GM03348 (cell line): ENCODE measurements around the gene ELOVL6.
"Not testable (repeated sequence)": the region's sequence is repeated elsewhere in the genome, so short reads cannot be mapped to it uniquely, and the experiment has no call there.

Experiments used
- DNase-seq: peaks from one replicate; pipeline ENCODE4 v3.0.0; 2012; ENCODE audit warnings: low spot score

Gene ELOVL6

DNA sequence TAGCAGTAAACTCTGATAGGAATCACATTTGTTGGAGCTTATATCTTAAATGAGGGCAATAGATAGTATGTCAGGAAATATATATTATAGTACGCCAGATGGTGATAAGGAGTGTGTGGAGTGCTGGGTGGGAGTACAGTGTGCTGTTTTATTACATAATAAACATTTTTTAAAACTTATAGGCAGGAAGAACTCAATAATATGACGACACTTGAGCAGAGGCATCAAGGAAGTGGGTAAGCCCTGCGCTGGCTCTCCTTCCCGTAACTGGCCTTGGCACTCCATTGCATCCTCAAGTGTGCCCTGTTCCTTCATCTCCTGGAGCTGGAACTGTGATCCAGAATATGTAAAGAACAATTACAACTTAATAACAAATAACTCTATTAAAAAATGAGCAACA, 123.8 kb downstream of the ELOVL6 start:
- DNase-seq, result no peak

GRCh38 chr4:110073053-110073845, 125.2 kb downstream of the ELOVL6 start:
- DNase-seq, result no peak

- no peak for DNase-seq
These were observed 126.9 kb downstream of the ELOVL6 start for GRCh38 chr4:110071466-110071865.

GRCh38 chr4:110068248-110068647, 130.2 kb downstream of the ELOVL6 start:
- no peak for DNase-seq

- no peak for DNase-seq
These were observed 133.5 kb downstream of the ELOVL6 start for GRCh38 chr4:110064934-110065333.

DNA sequence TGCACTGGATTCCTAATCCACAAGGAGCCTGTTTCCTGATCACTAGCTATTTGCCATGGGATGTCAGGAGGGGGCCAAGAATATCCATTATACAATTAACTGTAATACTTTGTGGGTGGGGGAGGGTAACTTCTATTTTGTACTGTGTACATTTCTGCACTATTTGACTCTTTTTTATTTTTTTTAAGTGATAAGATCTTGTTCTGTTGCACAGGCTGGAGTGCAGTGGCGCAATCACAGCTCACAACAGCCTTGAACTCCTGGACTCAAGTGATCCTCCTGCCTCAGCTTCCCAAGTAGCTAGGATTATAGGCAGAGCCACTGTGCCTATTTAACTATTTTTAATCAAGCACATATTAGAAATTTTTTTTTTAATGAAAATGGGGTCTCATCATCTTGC, 134.1 kb downstream of the ELOVL6 start:
- no peak for DNase-seq

DNA sequence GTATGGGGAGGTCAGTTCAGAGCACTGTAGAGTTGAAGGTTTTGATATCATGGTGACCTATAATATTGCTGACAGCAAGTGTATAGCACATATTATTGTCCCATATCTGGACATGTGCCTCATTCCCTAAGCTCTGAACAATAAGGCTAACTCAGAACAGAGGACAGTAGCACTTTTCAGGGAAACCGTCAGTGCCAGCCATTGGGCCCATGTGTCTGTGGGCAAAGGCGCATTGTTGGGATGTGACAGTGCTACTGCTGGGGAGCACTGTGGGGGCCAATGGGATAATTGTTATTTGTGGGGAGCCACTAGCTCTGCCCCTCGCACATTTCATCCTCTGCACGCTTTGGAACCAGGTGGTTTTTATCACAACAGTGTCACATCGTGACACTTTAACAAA, 136.2 kb downstream of the ELOVL6 start:
- DNase-seq, result no peak

GRCh38 chr4:110061076-110061475, 137.3 kb downstream of the ELOVL6 start:
- DNase-seq, result no peak

DNA sequence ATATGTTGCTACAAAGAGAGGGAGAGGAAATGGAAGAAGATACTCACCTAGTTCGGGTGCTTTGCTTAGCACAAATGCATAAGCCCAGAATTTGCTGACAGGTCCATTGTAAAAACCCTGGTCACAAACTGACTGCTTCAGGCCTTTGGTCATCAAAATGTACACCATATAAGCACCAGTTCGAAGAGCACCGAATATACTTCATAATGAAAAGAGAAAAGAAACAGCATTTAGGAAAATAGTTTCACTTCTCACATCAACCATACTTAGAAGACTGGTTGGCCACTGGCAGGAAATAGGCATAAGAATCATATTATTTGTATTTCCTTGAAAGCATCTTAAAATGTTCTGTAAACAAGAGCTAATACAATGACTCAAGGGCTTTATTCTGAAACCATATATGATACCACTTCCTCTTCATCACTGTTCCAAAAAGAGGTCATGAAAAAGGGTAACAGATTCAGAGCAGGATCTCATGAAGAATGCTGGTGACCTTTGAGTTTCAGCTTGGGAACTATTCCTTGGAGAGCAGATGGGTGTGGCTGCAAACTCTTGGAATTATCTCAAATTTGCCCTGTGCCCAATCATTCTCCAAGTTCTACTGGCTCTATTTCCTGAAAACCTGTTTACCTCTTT, 138.7 kb downstream of the ELOVL6 start:
- DNase-seq, result no peak

DNA sequence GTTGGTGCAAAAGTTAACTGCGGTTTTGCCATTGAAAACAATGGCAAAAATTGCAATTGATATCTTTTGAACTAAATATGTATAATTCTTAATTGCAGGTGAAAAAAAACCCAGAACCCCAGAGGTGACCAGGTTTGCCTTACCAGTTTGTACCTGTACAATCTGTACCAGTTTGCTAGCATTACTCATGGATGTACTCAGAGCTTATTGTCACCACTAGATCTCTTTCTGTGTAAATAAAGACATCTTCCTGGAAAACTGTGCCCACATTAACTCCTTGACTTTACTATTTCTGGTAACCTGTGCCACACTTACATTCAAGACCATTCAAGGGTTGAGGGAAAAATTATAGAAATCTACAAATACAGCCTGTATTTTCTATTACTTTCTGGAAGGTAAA, 139.7 kb downstream of the ELOVL6 start:
- DNase-seq, result no peak

DNA sequence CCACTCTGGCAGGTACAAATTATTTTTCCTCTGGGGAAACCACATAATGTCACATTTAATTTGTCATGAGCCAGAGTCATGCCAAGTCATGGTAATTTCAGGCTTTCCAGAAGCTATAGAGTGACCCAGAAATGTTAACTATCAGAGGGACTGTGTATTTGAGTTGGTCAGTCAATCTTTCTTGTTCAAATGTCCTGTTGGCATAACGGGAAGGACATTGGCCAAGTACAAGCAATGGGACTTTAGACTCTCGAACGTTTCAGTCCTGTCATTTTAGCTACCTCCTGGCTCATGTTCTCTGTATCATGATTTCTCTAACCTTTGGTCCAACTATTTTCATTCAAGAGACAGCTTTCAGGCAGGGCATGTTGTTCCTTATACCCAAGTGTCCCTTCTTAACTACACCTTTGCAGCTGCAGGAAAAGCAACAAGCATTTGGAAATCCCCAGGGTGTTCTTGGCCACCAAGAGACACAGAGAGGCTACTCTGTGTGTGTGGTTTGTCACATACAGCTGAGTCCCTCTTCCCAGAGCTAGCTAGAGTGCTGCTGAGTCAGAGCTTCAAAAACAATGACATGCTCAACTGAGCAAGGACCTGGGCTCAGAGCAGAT, 143.2 kb downstream of the ELOVL6 start:
- no peak for DNase-seq

DNA sequence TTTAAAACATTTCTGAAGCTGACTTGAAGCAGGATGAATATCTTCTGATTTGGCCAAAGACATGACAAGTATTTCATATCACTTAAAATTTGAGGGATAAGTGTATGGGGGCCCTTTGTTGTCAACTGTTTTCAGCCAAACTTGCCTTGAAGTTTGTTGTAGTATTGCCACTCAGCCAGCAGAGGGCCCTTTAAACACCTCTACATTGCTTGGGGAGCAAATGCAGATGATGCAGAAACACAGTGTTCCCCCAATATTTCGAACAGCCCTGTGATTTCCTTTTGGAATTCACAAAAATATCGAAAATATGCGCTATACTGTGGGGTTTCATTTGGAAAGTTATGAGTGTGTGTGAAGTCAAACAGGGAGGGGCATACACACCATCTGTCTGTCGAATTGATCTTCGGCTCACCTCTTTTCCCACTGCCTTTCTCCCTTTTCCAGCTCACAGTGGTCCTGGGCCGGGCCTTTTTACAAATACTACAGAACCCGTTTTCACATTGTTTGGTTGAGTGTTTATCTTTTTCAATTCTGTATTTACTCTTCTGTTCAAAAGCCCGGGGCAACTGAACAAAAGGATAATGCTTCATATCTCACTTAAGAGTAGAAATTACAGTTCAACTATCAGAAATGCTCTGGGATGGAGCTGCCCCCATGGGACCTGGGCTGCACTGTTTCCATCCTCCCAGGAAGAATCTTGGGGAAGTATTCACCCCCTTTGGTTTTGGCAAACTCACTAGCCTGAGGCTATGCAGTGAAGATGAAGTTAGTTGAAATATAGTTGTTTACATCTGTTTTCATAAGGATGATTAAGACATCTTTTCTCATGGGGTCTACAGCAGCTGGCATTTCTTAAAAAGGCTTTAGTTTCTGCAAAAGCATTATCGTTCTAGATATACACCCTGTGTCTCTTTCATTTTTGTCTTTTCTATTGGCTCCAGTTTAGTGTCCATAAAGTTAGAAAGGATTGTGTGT, 148.2 kb downstream of the ELOVL6 start:
- peak; percentile 63 for DNase-seq

- DNase-seq, result peak; percentile 15
These were observed 151.8 kb downstream of the ELOVL6 start for GRCh38 chr4:110046588-110047049.

GRCh38 chr4:110042545-110043517, 155.6 kb downstream of the ELOVL6 start:
- no peak for DNase-seq

- DNase-seq, result no peak
These were observed 156.7 kb downstream of the ELOVL6 start for GRCh38 chr4:110041735-110042134.

- not testable (repeated sequence) for DNase-seq
These were observed 159.3 kb downstream of the ELOVL6 start for GRCh38 chr4:110039164-110039563.

DNA sequence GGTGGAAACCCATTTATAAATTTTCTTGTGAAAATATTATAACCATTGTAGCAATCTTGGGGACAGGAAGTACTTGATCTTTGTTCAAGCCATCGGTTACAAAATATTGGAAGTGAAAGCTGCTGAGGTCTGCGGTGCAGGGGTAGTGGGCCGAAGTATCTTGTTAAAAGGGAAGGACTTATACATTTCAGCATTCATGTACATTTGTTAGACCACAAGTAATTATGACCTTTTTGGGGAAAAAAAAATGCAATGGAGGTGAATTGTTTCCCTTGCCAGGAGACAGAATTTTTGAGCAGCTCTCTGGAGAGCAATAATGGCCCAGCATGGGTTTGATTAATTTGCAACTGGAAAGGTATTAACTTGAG, 164.4 kb downstream of the ELOVL6 start:
- DNase-seq, result no peak

- DNase-seq, result no peak
These were observed 164.9 kb downstream of the ELOVL6 start for GRCh38 chr4:110033355-110034025.

GRCh38 chr4:110032603-110033002, 165.8 kb downstream of the ELOVL6 start:
- no peak for DNase-seq

DNA sequence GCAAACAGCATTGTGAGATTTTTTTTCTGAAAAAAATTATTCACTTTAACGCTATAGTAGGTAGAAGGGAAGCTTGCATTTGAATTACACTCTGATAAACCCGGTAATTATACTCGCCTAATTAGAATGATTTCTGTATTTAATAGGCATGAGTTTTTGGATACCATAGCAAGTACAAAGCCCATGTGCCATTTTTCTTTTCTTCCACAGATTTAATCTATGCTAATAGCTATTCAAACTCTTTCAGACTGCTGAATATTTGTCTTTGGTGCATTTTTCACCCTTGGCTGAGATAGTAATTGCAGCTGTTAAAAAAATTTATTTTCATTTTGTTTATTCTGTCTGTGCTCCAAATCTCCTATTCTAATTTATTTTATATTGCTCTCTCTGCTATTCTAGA, 172.7 kb downstream of the ELOVL6 start:
- DNase-seq, result no peak
